Upper lobe of left lung (tissue), 4 donors: Measurements from ENCODE around the gene ISY1.
"Not testable (repeated sequence)": the region's sequence is repeated elsewhere in the genome, so short reads cannot be mapped to it uniquely, and the experiment has no call there.

Source experiments
- CTCF ChIP-seq, 6 experiments: fragments of 450-650 bp in 4 of 6; fragments of 200-600 bp in 2 of 6; sonication (generic) in 2 of 6; IDR thresholded peaks; one replicate each; pipeline ENCODE4 v1.5.1; 2016 to 2019; ENCODE audit warnings: antibody characterized with exemption in 6 of 6
- EP300 ChIP-seq, 4 donors: sonication (generic); formaldehyde crosslinking; IDR thresholded peaks; one replicate each; pipeline ENCODE4 v1.5.1; 2017; ENCODE audit warnings: antibody characterized with exemption in 4 of 4, control low read depth in 2 of 4
- POLR2A ChIP-seq, 4 donors: fragments of 450-650 bp; IDR thresholded peaks; one replicate each; pipeline ENCODE4 v1.5.1; 2016 to 2017; ENCODE audit warnings: antibody characterized with exemption in 4 of 4, mild to moderate bottlenecking in 2 of 4
- POLR2AphosphoS5 ChIP-seq, 2 donors: sonication (generic); formaldehyde crosslinking; IDR thresholded peaks; one replicate each; pipeline ENCODE4 v1.5.1; 2017; ENCODE audit warnings: antibody characterized with exemption in 2 of 2

GRCh38 chr3:129136275-129136674 lies 24.6 kb downstream of the ISY1 start:
- not testable (repeated sequence) for TF ChIP-seq CTCF, POLR2AphosphoS5, POLR2A, EP300 (IDR thresholded peaks at IDR 0.05)
